ENCODE measurements around the gene BZW2.
"Not testable (repeated sequence)": the region's sequence is repeated elsewhere in the genome, so short reads cannot be mapped to it uniquely, and the experiment has no call there.

The BZW2 gene

DNA sequence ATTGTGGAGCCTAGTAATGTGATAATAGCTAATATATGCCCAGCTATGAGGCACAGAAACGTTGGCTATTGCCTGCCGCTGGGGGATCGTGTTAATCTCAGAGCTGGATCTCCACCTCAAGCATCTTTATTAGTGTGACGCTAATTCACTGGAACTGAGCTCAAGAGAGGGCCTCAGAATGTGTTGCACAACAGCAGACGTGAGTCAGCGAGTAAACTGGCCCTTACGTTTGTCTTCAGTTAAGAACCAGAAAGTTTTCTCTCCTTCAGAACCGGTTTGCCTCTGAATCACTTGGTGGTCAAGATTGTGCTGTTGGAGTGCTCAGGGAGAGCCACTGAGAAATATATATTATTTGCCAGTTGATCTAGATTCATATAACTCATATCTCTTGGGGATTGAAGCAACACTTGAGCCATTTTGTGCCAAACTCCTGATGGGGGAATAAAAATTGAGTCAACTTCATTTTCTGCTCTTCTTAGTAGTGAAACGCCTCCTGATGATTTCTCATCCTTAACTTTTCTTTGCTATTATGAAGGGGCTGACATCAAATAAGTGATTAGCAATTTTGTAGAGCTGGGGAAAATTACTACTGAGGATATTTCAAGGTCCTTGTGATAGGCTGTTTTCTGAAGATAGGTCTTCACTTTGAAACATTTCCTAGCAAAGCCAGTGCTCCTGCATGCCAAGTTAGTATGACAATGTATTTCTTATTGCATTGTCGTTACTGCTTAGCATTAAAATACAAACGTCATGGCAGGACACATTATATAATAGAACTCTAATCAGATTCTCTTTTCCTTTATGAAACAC is 22.3 kb downstream of the BZW2 start:
- Histone ChIP-seq H3K4me3 (no peak overlapping the region), H3K27ac (peak overlapping the region in 18 of 21 experiments; percentile 9 to 82 (median 56))

DNA sequence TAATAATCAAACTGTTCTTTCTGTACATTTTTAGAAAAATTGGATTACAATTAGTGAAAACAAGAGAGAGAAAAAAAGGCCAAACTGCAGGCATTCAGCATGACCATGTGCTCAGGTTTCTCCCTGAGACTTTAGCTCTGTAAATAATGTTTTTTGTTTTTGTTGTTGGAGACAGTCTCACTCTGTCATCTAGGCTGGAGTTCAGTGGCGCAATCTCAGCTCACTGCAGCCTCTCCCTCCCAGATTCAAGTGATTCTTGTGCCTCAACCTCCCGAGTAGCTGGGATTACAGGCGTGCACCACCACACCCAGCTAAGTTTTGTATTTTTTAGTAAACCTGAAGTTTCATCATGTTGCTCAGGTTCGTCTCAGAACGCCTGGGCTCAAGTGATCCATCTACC is 23.0 kb downstream of the BZW2 start:
- Histone ChIP-seq H3K27ac (peak overlapping the region in 15 of 21 experiments; percentile 24 to 82 (median 50)), H3K4me3 (no peak overlapping the region)

DNA sequence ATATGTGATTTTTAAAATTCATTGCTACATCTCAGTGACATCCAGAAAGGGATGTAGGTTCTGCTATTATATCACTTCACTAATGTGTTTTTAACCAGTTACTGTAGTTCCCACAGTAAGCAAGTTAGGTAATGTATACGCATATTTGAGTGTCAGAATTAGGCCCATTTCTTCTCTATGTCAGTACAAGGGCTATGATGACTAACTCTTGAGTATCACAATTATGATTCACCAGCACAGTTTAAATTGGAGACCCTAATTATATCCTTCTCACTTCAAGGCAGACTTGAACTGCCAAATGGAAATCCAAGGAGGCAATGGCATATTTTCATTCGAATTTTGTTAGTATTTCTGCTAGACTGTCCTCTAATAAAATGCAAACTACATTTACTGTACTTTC is 23.6 kb downstream of the BZW2 start:
- Histone ChIP-seq H3K4me3 (no peak overlapping the region), H3K27ac (peak overlapping the region in 5 of 21 experiments; percentile 9 to 82 (median 15))

DNA sequence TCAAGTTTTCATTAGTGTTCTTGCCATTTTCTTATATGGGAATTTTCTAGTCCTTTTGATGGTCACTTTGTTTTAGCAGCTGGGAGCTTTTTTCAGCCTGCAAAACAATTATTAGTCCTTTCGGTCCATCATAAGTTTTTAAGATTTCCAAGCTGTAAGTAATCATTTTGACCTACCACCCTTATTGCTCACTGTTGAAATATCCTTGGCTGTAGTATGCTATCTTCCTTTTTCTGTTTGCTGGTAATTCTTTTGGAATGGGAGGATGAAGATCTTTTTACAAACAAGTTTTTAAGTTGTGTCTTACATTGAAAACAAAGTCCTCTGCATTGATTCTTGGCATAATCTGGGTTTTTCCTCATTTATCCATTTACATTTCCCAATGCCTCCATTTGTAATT is 24.0 kb downstream of the BZW2 start:
- H3K27ac ChIP-seq, result peak overlapping the region in 3 of 21 experiments; percentile 9 to 82 (median 15)

DNA sequence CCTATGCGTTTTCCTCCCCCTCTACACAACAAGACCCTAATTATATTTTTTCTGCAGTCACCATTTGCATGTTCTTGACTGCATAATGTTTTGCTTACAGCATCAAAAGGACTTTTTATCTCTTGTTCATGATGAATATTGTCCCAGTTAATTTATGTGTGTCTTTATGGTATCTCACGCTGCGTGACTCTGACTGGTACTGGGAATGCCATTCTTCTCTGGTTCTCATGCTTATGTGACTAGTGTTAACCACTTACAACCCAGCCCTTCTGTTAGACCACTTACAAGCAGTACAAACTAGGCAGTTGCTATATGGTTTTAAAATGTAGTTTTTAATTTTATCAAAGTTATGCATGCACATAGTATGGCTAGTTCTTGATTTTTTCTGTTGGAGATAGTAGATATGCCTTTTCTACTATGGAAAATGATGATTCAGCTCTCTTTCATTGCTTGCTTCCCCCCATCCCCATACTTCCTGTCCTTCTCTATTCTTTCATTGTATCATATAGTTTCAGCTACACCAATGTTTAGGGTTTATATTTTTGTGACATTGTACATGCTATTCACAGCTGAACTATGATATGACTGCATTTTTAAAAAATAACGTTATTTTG is 24.9 kb downstream of the BZW2 start:
- H3K4me3 ChIP-seq, result no peak overlapping the region
- no peak overlapping the region for H3K27ac ChIP-seq

More for the DNA sequence above, 24.0 kb downstream of the BZW2 start:
- H3K4me3 ChIP-seq, result no peak overlapping the region

DNA sequence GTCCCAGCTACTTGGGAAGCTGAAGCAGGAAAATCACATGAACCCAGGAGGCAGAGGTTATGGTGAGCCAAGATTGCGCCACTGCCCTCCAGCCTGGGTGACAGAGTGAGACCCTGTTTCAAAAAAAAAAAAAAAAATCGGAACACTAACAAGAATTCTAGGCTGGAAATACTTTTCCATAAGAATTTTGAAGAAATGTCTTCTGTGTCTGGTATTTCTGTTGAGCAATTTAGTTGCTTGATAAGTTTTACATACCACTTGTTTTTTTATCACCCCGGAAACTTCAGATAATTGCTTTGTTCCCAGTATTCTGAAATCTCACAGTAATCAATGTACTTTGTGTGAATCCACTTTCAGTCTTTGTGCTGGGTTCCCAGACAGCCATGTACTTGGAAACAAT is 25.8 kb downstream of the BZW2 start:
- Histone ChIP-seq H3K27ac (no peak overlapping the region), H3K4me3 (no peak overlapping the region)

DNA sequence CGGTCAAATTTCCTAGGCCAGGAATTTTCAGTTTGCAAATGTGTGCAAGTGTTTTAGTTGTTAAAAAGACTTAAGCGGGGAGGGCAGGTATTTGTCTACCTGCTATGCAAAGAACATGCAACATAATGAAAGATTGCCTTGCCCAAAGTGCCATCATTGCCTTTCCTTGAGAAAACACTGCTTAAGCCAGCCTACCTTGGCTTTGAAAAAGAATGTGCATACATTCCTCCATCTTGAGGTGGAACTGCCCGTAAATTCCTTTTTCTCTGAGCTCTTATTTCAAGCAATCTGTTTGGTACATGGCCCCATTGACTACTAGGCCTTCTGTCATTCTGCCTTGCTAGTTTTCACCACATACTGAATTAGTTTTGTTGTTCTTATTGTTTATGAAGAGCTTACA is 29.3 kb downstream of the BZW2 start:
- no peak overlapping the region for H3K27ac ChIP-seq
- H3K4me3 ChIP-seq, result no peak overlapping the region

DNA sequence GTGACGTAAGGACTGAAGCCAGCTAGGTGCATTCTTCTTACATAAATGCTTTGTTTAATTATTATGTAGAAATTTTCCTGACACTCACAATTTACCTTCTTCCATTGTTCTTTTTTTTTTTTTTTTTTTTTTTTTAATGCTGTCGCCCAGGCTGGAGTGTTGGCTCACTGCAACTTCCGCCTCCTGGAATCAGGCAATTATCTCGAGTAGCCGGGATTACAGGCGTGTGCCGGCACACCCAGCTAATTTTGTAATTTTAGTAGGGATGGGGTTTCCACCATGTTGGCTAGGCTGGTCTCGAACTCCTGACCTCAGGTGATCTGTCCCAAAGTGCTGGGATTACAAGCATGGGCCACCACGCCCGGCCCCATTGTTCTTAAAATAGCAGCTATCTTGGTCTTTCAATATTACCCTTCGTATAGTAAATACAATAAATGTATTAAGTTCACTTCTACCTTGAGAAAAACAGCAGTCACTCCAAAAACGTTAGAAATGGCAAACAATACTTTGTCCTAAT is 32.1 kb downstream of the BZW2 start:
- H3K4me3 ChIP-seq, result no peak overlapping the region

DNA sequence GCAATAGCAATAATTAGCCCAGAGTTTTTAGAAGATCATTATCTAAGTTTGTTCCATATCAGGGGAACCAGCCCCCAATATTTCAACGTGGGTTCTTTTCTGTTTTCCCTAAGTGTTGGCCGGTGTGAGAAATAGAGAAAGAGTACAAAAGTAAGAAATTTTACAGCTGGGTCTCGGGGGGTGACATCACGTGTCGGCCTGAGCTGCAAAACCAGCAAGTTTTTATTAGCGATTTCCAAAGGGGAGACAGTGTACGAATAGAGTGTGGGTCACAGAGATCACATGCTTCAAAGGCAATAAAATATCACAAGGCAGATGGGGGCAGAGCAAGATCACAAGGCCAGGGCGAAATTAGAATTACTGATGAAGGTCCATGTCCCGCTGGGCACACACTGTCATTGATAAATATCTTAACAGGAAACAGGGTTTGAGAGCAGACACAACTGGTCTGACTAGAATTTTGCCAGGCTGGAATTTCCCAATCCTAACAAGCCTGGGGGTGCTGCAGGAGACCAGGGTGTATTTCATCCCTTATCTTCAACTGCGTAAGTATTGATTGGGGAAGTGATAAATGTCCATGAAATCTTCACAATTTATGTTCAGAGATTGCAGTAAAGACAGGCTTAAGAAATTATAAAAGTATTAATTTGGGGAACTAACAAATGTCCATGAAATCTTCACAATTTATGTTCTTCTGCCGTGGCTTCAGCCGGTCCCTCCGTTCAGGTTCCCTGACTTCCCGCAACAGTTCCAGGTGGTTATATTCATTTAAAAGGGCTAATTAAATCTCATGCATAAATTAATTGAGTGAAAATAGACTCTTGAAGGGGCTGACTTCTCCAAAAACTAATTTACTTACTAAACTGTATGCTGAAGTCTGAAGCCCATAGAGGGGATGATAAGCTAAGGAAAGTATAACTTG is 32.9 kb downstream of the BZW2 start:
- H3K27ac ChIP-seq, result not testable (repeated sequence)

More for the DNA sequence above, 32.1 kb downstream of the BZW2 start:
- no peak overlapping the region for H3K27ac ChIP-seq

DNA sequence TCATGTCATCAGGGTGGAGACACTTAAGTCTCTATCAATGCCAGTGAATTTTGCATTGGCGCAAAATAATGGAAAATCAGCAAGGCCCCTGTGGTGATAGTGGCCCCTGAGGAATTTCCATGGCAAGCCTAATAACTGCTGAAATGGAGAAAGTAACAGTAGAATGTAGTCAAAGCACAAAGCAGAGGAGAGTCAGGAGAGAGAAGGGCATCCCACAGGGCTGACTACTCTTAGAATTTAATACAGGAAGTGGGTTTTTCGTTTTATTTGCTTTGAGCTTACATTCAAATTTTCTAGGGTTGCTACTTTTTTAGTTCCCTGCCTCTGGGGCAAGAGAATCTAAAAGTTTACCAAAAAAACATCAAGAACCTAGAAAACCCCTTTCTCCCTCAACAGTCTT is 39.0 kb downstream of the BZW2 start:
- H3K4me3 ChIP-seq, result no peak overlapping the region
- H3K27ac ChIP-seq, result no peak overlapping the region

More for the DNA sequence above, 32.9 kb downstream of the BZW2 start:
- not testable (repeated sequence) for H3K4me3 ChIP-seq

DNA sequence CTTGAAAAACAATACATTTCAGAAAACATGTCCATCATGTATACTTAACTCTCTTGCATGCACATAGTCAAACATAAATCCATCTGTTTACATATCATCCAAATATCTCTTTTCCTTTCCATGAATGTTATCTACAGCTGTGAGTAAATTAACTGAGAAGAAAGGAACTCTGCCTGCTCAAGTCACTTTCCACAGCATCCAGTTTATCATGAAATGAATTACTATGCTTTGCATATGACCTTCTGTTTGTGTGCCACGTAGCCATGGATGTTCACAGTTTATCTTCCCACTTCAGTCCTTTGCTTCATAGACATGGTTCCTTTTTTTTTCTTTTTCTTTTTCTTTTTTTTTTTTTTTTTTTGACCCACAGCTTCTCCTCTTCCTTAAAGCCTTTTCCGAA is 39.6 kb downstream of the BZW2 start:
- no peak overlapping the region for H3K27ac ChIP-seq
- H3K4me3 ChIP-seq, result no peak overlapping the region

DNA sequence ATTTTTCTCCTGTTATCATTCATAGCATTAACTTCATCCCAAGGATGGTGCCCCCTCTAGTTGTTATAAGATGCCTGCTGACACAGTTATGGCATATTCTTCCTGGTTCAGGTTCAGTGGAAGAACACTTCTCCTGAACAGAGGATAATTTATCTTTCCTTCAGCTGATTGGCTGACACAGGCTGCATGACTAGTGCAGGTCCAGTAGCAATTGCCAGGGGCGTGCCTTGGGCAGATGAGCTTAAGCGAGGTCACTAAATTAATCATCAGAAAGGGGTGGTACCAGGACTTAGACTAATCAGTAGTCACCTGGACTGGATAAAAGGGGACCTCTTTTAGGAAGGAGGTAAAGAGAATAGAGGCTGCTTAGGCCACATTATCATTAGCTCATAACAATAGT is 42.3 kb downstream of the BZW2 start:
- Histone ChIP-seq H3K4me3 (no peak overlapping the region), H3K27ac (no peak overlapping the region)

DNA sequence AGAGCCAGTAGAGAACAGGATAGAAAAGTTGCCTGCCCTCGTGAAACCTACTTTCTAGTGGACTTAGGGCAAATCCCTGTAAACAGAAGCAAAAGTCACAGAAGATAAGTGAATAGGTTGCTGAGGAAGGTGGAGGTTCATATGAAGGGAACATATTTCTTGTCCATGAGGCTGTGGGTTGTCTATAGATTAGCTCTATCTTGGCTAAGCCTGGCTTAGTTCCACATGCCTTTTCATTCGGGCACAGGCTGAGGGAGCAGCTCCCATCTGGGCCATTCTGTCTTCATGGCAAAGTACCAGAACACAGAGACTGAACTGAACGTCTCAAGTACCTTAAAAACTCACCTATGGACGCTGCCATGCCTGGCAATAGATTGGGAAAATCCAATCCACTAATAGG is 45.3 kb downstream of the BZW2 start:
- Histone ChIP-seq H3K4me3 (no peak overlapping the region), H3K27ac (no peak overlapping the region)

DNA sequence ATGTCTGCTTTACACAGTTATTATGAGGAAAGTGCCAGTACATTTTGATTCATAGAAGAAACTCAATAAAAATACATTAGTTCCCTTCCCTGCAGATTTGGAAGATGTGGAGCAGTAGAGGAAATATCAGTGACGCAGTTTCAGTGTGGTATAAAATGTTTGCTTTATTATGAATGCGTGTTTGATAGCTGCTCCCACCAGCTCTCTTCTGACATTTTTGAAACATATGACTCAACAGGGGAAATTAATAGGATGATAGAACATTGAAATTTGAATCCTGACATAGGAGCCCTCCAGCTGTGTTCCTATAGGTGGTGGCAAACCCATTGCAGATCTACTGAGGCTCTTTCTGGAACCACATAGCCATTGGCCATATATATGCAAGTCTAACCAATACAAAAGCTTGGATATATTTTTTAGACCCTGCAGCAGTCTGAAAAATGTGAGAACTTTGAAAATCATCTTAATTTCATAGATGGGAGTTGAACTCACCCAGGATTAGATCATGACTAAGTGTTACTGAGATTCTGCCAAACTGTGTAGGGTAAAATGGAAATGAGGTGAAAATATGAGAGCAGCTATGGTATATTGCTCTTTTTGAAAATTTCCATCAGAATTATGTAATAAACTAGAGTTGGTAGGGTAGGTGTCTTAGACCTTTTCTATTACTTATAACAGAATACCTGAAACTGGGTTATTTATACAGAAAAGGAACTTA is 47.8 kb downstream of the BZW2 start:
- no peak overlapping the region for H3K4me3 ChIP-seq
- H3K27ac ChIP-seq, result no peak overlapping the region

DNA sequence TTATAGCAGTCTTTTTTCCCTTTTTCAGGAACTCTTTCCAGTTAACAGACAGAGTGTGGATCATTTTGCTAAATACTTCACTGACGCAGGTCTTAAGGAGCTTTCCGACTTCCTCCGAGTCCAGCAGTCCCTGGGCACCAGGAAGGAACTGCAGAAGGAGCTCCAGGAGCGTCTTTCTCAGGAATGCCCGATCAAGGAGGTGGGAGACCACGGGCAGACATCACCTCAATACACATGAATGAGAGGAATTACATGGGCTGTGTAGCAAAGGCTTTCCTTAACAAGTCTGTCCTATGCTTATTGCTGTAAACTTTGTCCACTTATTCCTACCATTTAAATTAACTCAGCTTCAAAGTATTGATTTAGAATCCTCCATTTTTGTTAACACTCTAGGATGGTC is 48.8 kb downstream of the BZW2 start:
- Histone ChIP-seq H3K27ac (no peak overlapping the region), H3K4me3 (no peak overlapping the region)

DNA sequence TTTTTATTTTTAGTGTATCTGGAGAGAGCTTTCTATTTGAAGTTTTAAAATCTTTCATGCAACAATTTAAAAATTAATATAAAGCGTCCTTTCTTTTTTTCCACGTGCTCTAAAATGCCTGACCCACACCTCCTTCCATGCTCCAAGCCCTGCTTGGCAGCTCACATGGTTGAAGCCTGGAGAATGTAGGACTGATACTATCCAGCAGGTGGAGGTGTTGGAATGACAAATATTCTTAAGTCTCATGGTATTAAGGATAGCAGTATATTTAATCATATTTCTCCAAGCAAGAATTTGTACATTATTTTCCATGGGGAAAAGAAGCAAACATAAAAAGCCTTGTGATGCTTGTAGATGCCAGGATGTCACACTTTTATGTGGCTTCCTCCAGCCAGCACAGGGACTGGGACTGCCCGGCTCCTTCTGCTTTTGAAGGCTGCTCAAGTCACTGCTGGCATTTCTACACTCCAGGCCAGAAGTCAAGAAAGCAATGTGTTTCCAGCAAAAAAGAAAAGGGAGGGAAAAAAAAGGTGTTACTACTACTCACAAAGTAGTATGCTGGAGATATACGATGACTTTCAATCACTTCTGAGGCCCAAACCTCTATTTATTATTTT is 49.7 kb downstream of the BZW2 start:
- H3K27ac ChIP-seq, result no peak overlapping the region
- no peak overlapping the region for H3K4me3 ChIP-seq

DNA sequence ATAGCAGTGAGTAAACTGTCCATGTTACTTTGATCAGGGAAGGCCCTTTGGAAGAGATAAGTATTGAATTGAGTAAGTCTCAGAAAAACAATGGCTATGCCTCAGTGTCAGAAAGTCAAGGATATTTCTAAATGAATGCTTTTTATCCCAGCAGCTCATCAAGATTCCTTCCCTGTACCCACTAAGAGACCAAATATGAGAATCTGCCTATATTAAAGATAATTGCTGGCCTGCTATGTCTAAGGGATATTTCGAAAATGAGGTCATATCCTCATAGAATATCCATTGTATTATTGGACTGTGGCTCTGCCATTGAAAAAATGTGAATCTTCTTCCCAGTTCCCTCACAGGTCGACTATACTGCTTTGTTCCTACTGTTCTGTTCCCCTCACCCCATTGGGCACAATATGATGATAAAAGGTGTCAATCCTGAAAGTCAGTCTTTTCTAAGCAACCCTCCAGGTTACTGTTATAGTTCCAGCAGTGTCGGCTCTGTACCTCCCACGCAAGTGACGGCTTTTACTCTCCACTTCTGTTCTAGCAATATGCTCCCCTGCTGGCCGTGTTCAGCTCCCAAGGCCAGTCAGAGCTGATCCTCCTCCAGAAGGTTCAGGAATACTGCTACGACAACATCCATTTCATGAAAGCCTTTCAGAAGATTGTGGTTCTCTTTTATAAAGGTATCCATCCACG is 51.7 kb downstream of the BZW2 start:
- no peak overlapping the region for H3K27ac ChIP-seq

DNA sequence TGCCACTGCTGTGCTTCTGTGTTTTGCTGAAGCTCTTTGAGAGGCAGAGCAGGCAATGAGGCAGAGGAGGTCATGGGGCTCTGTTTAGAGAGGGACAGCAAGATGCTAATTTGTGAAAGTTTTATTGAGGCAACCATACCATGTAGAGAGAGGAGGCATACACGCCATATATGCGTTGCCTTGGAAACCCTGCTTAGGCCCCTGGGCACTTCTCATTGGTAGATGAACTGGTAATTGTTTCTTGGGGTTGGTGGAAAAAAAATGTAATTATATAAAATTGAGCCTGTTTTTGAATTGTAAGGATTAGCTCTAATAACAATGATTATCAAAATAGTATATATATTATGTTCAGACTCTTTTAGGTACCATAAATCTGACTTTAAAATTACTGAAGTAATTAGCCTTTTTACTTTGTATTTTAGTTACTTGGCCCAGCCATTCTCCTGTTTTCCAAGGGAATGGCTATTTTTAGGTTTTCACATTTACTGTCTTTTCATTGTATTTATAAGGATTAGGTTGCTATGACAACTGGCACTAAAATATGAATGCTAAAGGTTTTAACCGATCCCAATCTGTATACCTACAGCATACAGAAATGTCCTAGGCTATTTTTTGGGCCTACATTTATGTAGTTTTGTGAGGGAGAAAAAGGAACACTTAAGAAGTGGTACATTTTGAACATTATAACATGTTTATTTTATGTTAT is 52.4 kb downstream of the BZW2 start:
- H3K27ac ChIP-seq, result no peak overlapping the region
- no peak overlapping the region for H3K4me3 ChIP-seq

More for the DNA sequence above, 51.7 kb downstream of the BZW2 start:
- no peak overlapping the region for H3K4me3 ChIP-seq
